ENCODE measurements around the gene TERC. TPM values are rescaled to one million over a fixed set of nuclear protein-coding genes. Genes with fewer than 3 reads are reported as not detected.

TERC gene
- 269 and 557 TPM in 2 replicates for total RNA-seq

DNA sequence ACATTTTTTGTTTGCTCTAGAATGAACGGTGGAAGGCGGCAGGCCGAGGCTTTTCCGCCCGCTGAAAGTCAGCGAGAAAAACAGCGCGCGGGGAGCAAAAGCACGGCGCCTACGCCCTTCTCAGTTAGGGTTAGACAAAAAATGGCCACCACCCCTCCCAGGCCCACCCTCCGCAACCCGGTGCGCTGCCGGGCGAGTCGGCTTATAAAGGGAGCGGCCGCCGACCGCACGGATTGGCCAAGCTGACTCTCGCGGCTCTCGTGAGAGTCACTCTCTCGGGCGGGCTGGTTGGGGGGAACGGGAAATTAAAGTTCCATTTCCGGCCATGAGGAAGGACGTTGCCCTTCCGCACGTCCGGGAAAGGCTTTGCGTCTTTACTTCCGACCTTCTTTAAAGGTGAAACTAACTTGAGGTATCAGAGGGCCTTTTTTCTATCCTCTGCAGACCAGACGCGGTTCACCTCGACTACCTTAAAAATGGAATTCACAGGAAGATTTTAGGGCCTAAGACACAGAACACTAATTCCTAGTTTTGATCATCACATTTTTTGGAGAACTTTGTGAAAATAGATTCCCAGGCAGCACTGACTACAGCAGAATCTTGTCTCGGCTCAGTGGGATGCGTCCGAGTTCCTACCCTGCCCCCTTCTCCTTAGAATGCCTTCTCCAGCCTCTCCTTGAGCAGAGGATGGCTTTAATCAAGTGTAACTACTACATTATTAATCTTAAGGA lies at the start of gene TERC:
TSS of gene TERC (minus strand) at position 179 of the 731 bp plus-strand sequence.

DNA sequence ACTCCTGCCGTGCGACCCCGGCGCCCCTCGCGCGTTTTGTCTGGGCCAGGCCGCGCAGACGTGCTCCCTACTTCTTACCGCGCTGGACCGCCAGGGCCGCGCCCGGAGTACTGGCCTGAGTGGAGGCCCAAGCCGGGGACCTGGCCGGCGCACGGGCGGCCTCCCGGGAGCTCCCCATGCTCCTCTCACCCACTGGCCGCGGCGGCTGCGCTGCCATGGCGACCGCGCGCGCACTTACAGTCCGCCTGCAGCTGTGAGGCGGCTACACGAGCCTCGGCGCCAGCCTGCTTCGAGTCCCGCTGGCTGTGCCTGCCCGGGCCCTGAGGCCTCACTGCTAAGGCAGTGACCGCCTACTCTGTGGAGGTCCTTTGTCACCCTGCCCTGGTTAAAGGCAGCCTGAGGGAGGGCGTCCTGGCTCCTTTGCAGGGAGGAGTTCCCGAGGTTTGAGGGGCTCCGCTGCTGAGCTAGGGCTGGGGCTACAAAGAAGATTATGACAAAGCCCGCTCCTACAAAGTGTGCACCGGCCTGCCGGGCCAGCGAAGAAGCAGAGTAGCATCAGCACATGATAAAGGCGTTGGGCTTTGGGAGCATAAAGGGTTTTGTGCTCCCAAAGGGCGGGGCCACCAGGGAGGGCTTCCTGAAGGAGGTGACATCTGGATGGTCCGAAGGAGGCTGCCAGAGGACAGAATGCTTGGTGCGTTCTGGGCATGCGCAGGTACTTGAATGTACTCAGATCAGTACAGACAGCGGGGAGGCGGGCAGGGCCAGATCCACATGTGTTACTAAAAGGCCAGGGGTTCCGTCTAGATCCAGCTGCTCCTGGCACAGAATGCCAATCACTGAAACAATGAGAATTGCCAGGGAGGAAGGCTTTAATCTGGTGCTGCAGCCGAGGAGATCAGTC lies 47.7 kb upstream of the TERC start, which contains the start of the genes LRRC34 and LRRIQ4:
TSS of gene LRRC34 (minus strand) at position 573 of the 904 bp plus-strand sequence. CDS start at position 217, 356 bp downstream.
TSS of gene LRRIQ4 (plus strand) at position 539 of the 904 bp plus-strand sequence. CDS start 9,052 bp downstream, outside the sequence.

DNA sequence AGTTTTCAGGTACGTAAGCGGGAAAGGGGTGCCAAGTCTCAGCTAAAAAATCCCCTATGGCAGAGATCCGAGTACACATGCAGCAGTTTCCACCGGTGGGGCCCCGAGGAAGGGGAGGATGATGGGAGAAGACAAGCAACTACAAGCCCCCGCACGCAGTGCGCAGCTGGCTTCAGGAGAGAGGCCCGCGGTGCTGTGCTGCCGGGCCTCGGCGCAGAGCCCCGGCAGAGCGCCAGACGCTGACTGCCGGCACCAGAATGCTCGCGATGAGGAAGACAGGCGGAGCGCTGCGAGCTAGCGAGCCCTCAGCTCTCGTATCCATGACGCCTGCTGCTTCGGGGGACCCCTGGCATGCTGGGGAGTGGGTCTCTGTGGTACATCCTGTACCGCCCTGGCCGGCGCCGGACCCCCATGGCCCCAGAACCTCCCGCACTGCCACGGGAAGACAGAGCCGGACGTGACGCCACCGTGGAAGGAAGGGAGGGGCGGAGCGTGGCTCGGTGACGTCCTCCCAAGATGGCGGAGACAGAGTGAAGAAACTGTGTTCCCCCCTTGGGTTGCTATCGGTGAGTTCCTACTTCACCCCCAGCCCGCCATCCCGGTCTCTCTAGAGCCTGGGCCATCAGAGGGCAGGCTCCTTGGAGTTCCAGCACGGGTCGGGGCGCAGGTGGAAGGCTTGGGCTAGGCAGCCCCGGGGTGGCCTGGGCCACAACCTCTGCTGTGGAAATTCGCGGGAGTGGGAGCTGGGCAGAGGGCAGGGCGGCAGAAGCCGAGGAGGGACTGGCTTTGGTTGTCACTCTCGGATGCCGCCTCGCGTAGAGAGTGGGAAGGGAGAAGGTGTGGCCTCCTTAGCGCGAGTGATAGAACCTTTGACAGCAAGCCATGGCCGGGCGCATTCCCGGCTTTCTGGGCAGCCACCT lies 8.3 kb upstream of the TERC start, which contains the start of gene MYNN:
TSS of gene MYNN (plus strand) at position 500 of the 920 bp plus-strand sequence. CDS start 900 bp downstream, outside the sequence.

DNA sequence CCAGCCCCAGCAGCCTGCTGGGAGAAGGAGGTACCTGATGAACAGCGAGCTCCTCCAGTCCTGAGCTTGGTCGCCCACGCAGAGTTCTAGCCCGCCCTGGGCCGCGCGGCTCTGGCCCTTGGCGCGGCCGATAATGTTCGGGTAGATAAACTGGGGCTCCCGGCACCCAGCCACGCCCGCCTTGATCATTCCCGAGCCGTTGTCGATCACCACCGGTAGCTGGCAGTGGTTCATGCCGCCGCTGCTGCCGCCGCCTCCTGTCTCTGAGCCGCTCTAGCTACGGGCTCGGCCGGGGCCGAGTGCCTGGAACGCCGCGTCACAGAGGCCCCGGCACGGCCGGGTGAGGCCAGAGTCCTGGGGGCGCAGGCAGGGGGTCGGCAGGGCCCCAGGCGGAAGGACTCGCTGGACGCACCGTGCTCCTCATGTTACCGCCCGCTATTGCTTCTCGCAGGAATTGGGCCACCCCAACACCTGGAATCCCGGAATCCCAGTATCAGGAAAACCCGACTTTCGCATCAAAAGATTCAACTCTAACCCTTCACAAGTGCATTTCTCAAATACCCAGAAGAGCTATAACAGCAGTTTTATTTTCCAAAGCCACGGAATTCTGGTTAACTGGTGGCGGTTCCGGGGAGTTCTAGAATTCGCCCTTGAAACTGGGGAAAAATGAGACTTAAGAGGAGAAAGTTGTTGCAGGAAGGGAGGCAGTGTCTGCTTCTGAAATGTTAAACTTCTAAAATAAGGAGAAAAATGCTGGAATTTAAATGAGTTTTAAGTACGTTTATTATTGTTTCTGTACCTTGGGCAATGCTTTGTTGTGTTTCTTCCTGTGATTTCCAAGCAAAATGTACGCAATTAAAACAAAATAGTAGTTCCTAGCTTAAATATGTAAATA lies 4.7 kb upstream of the TERC start, which contains the start of gene ACTRT3:
TSS of gene ACTRT3 (minus strand) at position 275 of the 895 bp plus-strand sequence. CDS start at position 234, 41 bp downstream.

Small RNA genes within 50 kb of the gene (small RNA-seq; reads per million reads assigned to genes)
- not detected for gene RNU6-637P

Other genes starting within 250 kb of the TERC start
- 0.73 and 2.7 TPM in 2 replicates for gene MECOM, start 101.3 kb downstream of the TERC start, total RNA-seq
- 2.2 and 3.5 TPM in 2 replicates for gene ACTRT3, start 4.5 kb upstream of the TERC start, total RNA-seq
- 16.9 and 18.2 TPM in 2 replicates for gene MYNN, start 8.3 kb upstream of the TERC start, total RNA-seq
- gene LRRIQ4, start 47.8 kb upstream of the TERC start, total RNA-seq: not detected in 2 replicates
- gene LRRC34, start 47.8 kb upstream of the TERC start, total RNA-seq: 4.4 and 9.8 TPM in 2 replicates
- not detected in 2 replicates for gene LRRC31, start 104.9 kb upstream of the TERC start, total RNA-seq
- gene SAMD7, start 146.5 kb upstream of the TERC start, total RNA-seq: not detected in 2 replicates
- 23.5 and 23.9 TPM in 2 replicates for gene SEC62, start 201.7 kb upstream of the TERC start, total RNA-seq